SHP77 treated with DMSO at 0.1 percent for 48 hours (cell line): ENCODE results near the gene OR7C2.

Source experiments
- DNase-seq: peaks from one replicate; lab custom pipeline; 2025; lab: John Stamatoyannopoulos, UW

The OR7C2 gene

GRCh38 chr19:14979476-14980255 is 38.4 kb downstream of the OR7C2 start, which contains the start of gene SLC1A6:
Gene SLC1A6, minus strand, starts transcription at chr19:14979864. Its CDS starts 6,954 bp downstream, at chr19:14972910.
- DNase-seq = no peak

- no peak for DNase-seq
Measured at GRCh38 chr19:14985133-14985532, 43.8 kb downstream of the OR7C2 start.
